WTC11 (cell line): ENCODE results near the gene MSL3B.

ENCODE experiments used
- ATAC-seq: fragments of 200-7000 bp; cut with Tn5 transposase; 2 replicates; pipeline ENCODE4 v1.10.0; 2021; ENCODE audit warnings: mild to moderate bottlenecking, moderate library complexity
- CTCF ChIA-PET: fragments of 300-600 bp; sonication (Branson Sonifier 250); formaldehyde crosslinking; loops from one replicate; lab custom pipeline; 2021; ENCODE audit warnings: antibody characterized with exemption; lab: Charles Lee
- POLR2A ChIA-PET: fragments of 350-600 bp; sonication (Branson Sonifier 250); formaldehyde crosslinking; loops from one replicate; lab custom pipeline; 2021; ENCODE audit warnings: antibody characterized with exemption; lab: Charles Lee
- DNase-seq: peaks from one replicate; pipeline ENCODE4 v3.0.0; 2021; ENCODE audit warnings: low spot score
- H3K27ac Mint-ChIP-seq: 2 replicates; pipeline ENCODE4 v1.8.0; 2021; ENCODE audit warnings: mixed read lengths
- H3K27me3 Mint-ChIP-seq: 2 replicates; pipeline ENCODE4 v1.8.0; 2021; ENCODE audit warnings: low read depth, mild to moderate bottlenecking, moderate library complexity, mixed read lengths
- H3K36me3 Mint-ChIP-seq: 2 replicates; pipeline ENCODE4 v1.8.0; 2021; ENCODE audit warnings: mixed read lengths
- H3K4me1 Mint-ChIP-seq: 2 replicates; pipeline ENCODE4 v1.8.0; 2022; ENCODE audit warnings: mixed read lengths
- H3K4me3 Mint-ChIP-seq: 2 replicates; pipeline ENCODE4 v1.8.0; 2021; ENCODE audit warnings: mild to moderate bottlenecking, moderate library complexity, mixed read lengths
- H3K9me3 Mint-ChIP-seq: 2 replicates; pipeline ENCODE4 v1.8.0; 2021; ENCODE audit warnings: mixed read lengths
- CBFB ChIP-seq: sonication (generic); formaldehyde crosslinking; IDR thresholded peaks from 2 replicates; pipeline ENCODE4 v1.8.1; 2022; ENCODE audit warnings: mild to moderate bottlenecking, low read depth, missing genetic modification reagents
- ERG ChIP-seq: fragments of 250-450 bp; sonication (Bioruptor Pico); IDR thresholded peaks from 2 replicates; pipeline ENCODE4 v1.8.0; 2021; ENCODE audit warnings: mild to moderate bottlenecking
- FOXK1 ChIP-seq: sonication (generic); formaldehyde crosslinking; IDR thresholded peaks from 2 replicates; pipeline ENCODE4 v1.8.0; 2022; ENCODE audit warnings: mild to moderate bottlenecking, moderate library complexity, missing genetic modification reagents
- GABPB1 ChIP-seq: sonication (generic); formaldehyde crosslinking; IDR thresholded peaks from 2 replicates; pipeline ENCODE4 v1.8.1; 2023; ENCODE audit warnings: mild to moderate bottlenecking, missing genetic modification reagents
- HMGA2 ChIP-seq: fragments of 250-450 bp; sonication (Bioruptor Pico); IDR thresholded peaks from 2 replicates; pipeline ENCODE4 v1.4.0; 2021; ENCODE audit warnings: mild to moderate bottlenecking, moderate library complexity
- MLX ChIP-seq: sonication (generic); formaldehyde crosslinking; IDR thresholded peaks from 2 replicates; pipeline ENCODE4 v1.8.1; 2023; ENCODE audit warnings: mild to moderate bottlenecking, missing genetic modification reagents, moderate library complexity
- PRRX2 ChIP-seq: fragments of 250-450 bp; sonication (Bioruptor Pico); IDR thresholded peaks from 2 replicates; pipeline ENCODE4 v1.8.0; 2021; ENCODE audit warnings: mild to moderate bottlenecking
- RELA ChIP-seq: sonication (generic); formaldehyde crosslinking; IDR thresholded peaks from 2 replicates; pipeline ENCODE4 v1.8.1; 2022; ENCODE audit warnings: missing genetic modification reagents, mild to moderate bottlenecking, borderline replicate concordance
- ZNF121 ChIP-seq: sonication (generic); formaldehyde crosslinking; IDR thresholded peaks from 2 replicates; pipeline ENCODE4 v1.8.0; 2023; ENCODE audit warnings: missing genetic modification reagents
- ZNF423 ChIP-seq: fragments of 250-450 bp; sonication (Bioruptor Pico); IDR thresholded peaks from 2 replicates; pipeline ENCODE4 v2.1.2; 2022; ENCODE audit warnings: mild to moderate bottlenecking, moderate library complexity
- ZNF671 ChIP-seq: fragments of 250-450 bp; sonication (Bioruptor Pico); IDR thresholded peaks from 2 replicates; pipeline ENCODE4 v1.8.0; 2021; ENCODE audit warnings: mild to moderate bottlenecking
- TF ChIP-seq, protein P1 (sequence below): sonication (generic); formaldehyde crosslinking; IDR thresholded peaks from 2 replicates; pipeline ENCODE4 v1.8.1; 2022; ENCODE audit warnings: low read depth, mild to moderate bottlenecking, moderate library complexity, missing genetic modification reagents, borderline replicate concordance
- TF ChIP-seq, protein P2 (sequence below): sonication (generic); formaldehyde crosslinking; IDR thresholded peaks from 2 replicates; pipeline ENCODE4 v1.8.1; 2023; ENCODE audit warnings: mild to moderate bottlenecking, missing genetic modification reagents
- TF ChIP-seq, protein P3 (sequence below): sonication (generic); formaldehyde crosslinking; IDR thresholded peaks from 2 replicates; pipeline ENCODE4 v1.8.0; 2022; ENCODE audit warnings: missing genetic modification reagents
- TF ChIP-seq, protein P4 (sequence below): sonication (generic); formaldehyde crosslinking; IDR thresholded peaks from 2 replicates; pipeline ENCODE4 v1.8.1; 2023; ENCODE audit warnings: mild to moderate bottlenecking, missing genetic modification reagents, moderate library complexity

The MSL3B gene

DNA sequence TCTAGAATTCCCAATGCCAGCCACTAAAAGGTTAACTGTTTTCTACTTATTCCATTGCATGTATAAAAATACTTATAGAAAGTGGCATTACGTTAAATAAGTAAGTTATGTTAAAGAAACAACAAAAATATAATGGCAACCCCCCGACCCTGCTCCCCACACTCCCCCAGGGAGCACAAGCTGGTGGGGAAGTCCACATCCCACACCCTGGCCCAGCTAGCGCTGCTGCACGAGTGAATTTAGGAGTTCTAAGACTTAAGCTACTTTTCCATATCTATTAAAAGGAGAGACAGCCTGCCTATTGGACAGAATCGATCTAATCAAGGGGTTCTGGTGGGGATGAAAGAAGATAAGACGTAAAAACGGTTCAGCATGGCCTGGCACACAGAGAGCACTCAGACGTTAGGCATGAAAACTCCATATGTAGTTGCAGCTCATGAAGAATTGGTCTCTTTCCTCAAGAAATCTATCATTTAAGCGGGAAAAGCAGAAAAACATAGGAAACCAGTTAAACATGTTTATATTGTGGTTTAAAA is 30.4 kb downstream of the MSL3B start (continued):
- TF ChIP-seq FOXK1 (no peak), GABPB1 (no peak)
- TF ChIP-seq, all 79 proteins: peak for 0

GRCh38 chr2:233836359-233836758 is 31.8 kb downstream of the MSL3B start:
- Mint-ChIP-seq H3K36me3 (peaks cover 71% of the 10 kb centered on the region), H3K9me3 (no peaks in the 10 kb centered on the region), H3K27ac (no peak overlapping the region), H3K27me3 (no peaks in the 10 kb centered on the region), H3K4me3 (no peak overlapping the region), H3K4me1 (peaks cover 20% of the 10 kb centered on the region)
- ChIA-PET POLR2A (no interaction called here), CTCF (no interaction called here)
- no peak for TF ChIP-seq PRRX2 (CRISPR knock-in tag)
- TF ChIP-seq HMGA2 (CRISPR knock-in tag), result no peak
- TF ChIP-seq ZNF671 (CRISPR knock-in tag), result no peak
- no peak for TF ChIP-seq ERG (CRISPR knock-in tag)
- DNase-seq (no peak), ATAC-seq (no peak)

DNA sequence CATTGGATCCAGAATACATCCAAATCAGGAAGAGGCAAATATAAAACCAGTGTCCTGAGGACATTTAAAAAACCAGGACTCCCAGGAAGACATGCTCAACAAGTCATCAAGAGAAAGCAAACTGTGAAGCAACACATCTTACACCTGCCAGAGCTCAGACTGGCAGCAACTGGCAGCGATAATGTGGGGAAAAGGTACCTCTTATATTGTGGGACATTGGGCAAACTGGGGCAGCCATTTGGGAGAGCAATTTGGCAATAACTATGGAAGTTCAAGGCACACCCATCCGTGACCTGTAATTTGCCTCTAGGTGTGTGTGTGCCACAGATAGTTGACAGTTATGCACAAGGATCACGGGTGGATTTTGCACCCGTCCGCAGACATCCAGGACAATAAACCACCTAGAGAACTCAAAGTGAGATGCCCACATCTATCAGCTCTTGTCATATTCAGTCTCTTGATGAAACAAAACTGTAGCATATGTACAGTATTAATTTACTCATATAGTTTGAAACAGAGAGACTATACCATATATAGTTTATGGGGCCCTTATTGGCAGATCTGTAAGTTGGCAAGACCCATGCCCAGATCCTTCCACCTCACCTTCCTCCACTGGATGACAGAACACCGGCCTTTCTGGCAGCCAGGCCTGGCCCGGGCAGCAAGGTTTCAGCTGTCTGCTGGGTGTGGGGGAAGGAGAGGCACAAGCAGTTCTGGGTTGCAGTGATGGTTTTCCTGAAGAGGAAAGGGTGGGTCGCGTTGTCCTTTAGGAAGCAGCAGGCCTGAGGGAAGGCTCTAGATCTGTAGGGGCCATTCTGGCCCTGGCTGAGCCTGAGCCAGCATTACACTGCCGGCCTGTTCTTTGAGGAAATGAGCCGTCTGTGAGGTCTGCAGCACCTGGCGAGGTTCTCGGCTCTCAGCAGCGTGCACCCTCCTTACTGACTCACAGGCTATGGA is 32.7 kb downstream of the MSL3B start:
- ATAC-seq (no peak), DNase-seq (no peak)
- no peaks in the 10 kb centered on the region for H3K27me3 Mint-ChIP-seq
- CTCF ChIA-PET, result no interaction called here
- H3K9me3 Mint-ChIP-seq, result no peaks in the 10 kb centered on the region
- POLR2A ChIA-PET, result no interaction called here
- H3K36me3 Mint-ChIP-seq, result peaks cover 62% of the 10 kb centered on the region
- H3K27ac Mint-ChIP-seq, result no peak overlapping the region
- H3K4me1 Mint-ChIP-seq, result peaks cover 17% of the 10 kb centered on the region
- TF ChIP-seq, protein P1, sequence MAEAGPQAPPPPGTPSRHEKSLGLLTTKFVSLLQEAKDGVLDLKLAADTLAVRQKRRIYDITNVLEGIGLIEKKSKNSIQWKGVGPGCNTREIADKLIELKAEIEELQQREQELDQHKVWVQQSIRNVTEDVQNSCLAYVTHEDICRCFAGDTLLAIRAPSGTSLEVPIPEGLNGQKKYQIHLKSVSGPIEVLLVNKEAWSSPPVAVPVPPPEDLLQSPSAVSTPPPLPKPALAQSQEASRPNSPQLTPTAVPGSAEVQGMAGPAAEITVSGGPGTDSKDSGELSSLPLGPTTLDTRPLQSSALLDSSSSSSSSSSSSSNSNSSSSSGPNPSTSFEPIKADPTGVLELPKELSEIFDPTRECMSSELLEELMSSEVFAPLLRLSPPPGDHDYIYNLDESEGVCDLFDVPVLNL, result no peak
- no peak for TF ChIP-seq CBFB (CRISPR knock-in tag)
- TF ChIP-seq, protein P2, sequence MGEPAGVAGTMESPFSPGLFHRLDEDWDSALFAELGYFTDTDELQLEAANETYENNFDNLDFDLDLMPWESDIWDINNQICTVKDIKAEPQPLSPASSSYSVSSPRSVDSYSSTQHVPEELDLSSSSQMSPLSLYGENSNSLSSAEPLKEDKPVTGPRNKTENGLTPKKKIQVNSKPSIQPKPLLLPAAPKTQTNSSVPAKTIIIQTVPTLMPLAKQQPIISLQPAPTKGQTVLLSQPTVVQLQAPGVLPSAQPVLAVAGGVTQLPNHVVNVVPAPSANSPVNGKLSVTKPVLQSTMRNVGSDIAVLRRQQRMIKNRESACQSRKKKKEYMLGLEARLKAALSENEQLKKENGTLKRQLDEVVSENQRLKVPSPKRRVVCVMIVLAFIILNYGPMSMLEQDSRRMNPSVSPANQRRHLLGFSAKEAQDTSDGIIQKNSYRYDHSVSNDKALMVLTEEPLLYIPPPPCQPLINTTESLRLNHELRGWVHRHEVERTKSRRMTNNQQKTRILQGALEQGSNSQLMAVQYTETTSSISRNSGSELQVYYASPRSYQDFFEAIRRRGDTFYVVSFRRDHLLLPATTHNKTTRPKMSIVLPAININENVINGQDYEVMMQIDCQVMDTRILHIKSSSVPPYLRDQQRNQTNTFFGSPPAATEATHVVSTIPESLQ (CRISPR knock-in tag), result no peak
- H3K4me3 Mint-ChIP-seq, result no peak overlapping the region

- no peaks in the 10 kb centered on the region for H3K9me3 Mint-ChIP-seq
- peaks cover 7% of the 10 kb centered on the region for H3K4me1 Mint-ChIP-seq
- H3K36me3 Mint-ChIP-seq, result peaks cover 41% of the 10 kb centered on the region
- no peak overlapping the region; the same call in 1 of the 2 replicates for H3K27ac Mint-ChIP-seq
- ChIA-PET POLR2A (no interaction called here), CTCF (interaction anchor here (0.7 to 2.2 kb wide), 16 partner anchors 9 to 480 kb away, joined by 3 to 30 read pairs (median 4); partner anchors contain the start of gene UGT1A5)
- H3K4me3 Mint-ChIP-seq, result no peak overlapping the region
- ATAC-seq (no peak), DNase-seq (no peak)
- H3K27me3 Mint-ChIP-seq, result no peaks in the 10 kb centered on the region
- TF ChIP-seq RELA (CRISPR knock-in tag), result no peak
- TF ChIP-seq, protein P3, sequence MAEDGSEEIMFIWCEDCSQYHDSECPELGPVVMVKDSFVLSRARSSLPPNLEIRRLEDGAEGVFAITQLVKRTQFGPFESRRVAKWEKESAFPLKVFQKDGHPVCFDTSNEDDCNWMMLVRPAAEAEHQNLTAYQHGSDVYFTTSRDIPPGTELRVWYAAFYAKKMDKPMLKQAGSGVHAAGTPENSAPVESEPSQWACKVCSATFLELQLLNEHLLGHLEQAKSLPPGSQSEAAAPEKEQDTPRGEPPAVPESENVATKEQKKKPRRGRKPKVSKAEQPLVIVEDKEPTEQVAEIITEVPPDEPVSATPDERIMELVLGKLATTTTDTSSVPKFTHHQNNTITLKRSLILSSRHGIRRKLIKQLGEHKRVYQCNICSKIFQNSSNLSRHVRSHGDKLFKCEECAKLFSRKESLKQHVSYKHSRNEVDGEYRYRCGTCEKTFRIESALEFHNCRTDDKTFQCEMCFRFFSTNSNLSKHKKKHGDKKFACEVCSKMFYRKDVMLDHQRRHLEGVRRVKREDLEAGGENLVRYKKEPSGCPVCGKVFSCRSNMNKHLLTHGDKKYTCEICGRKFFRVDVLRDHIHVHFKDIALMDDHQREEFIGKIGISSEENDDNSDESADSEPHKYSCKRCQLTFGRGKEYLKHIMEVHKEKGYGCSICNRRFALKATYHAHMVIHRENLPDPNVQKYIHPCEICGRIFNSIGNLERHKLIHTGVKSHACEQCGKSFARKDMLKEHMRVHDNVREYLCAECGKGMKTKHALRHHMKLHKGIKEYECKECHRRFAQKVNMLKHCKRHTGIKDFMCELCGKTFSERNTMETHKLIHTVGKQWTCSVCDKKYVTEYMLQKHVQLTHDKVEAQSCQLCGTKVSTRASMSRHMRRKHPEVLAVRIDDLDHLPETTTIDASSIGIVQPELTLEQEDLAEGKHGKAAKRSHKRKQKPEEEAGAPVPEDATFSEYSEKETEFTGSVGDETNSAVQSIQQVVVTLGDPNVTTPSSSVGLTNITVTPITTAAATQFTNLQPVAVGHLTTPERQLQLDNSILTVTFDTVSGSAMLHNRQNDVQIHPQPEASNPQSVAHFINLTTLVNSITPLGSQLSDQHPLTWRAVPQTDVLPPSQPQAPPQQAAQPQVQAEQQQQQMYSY (CRISPR knock-in tag), result no peak
- TF ChIP-seq ZNF121 (CRISPR knock-in tag), result no peak
- no peak for TF ChIP-seq MLX (CRISPR knock-in tag)
- TF ChIP-seq, protein P4, sequence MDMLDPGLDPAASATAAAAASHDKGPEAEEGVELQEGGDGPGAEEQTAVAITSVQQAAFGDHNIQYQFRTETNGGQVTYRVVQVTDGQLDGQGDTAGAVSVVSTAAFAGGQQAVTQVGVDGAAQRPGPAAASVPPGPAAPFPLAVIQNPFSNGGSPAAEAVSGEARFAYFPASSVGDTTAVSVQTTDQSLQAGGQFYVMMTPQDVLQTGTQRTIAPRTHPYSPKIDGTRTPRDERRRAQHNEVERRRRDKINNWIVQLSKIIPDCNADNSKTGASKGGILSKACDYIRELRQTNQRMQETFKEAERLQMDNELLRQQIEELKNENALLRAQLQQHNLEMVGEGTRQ (CRISPR knock-in tag), result no peak
- no peak for TF ChIP-seq ZNF423 (CRISPR knock-in tag)
These were observed 34.8 kb downstream of the MSL3B start for GRCh38 chr2:233833345-233833744.
